HepG2 (cell line): Measurements from ENCODE around the gene LRRC45. TPM values are rescaled to one million over a fixed set of nuclear protein-coding genes. Genes with fewer than 3 reads are reported as not detected.

Experiments
- ARHGAP35 ChIP-seq: sonication (generic); formaldehyde crosslinking; IDR thresholded peaks from 2 replicates; pipeline ENCODE4 v1.9.0; 2022; ENCODE audit warnings: mild to moderate bottlenecking, inconsistent platforms, moderate library complexity, missing genetic modification reagents, borderline replicate concordance
- CHD4 ChIP-seq: fragments of 200-600 bp; sonication (generic); IDR thresholded peaks from 2 replicates; pipeline ENCODE4 v1.7.0; 2017; ENCODE audit warnings: mild to moderate bottlenecking, low read length, borderline replicate concordance
- FOXK1 ChIP-seq: sonication (generic); formaldehyde crosslinking; IDR thresholded peaks from 2 replicates; pipeline ENCODE4 v1.4.0; 2020; ENCODE audit warnings: low read depth, missing genetic modification reagents, borderline replicate concordance
- HHEX ChIP-seq: IDR thresholded peaks from 2 replicates; pipeline ENCODE4 v1.6.1; 2016; ENCODE audit warnings: control low read depth
- HNRNPL ChIP-seq: fragments of 200-400 bp; formaldehyde crosslinking; IDR thresholded peaks from 2 replicates; pipeline ENCODE4 v1.6.1; 2017; ENCODE audit warnings: mild to moderate bottlenecking, low read depth, low read length
- JUNB ChIP-seq: sonication (generic); formaldehyde crosslinking; IDR thresholded peaks from 2 replicates; pipeline ENCODE4 v1.8.0; 2022; ENCODE audit warnings: missing genetic modification reagents, mild to moderate bottlenecking, borderline replicate concordance
- NCOA2 ChIP-seq: sonication (generic); formaldehyde crosslinking; IDR thresholded peaks from 2 replicates; pipeline ENCODE4 v1.8.0; 2022; ENCODE audit warnings: inconsistent platforms
- NCOR1 ChIP-seq: fragments of 200-600 bp; sonication (generic); IDR thresholded peaks from 2 replicates; pipeline ENCODE4 v1.7.0; 2017; ENCODE audit warnings: antibody characterized with exemption, low read length, borderline replicate concordance
- NPAS2 ChIP-seq: sonication (generic); formaldehyde crosslinking; IDR thresholded peaks from 2 replicates; pipeline ENCODE4 v1.8.0; 2022; ENCODE audit warnings: mild to moderate bottlenecking, missing genetic modification reagents, borderline replicate concordance
- PHF21A ChIP-seq: sonication (generic); formaldehyde crosslinking; IDR thresholded peaks from 2 replicates; pipeline ENCODE4 v1.5.0; 2020; ENCODE audit warnings: mild to moderate bottlenecking, missing genetic modification reagents
- POGZ ChIP-seq: sonication (generic); formaldehyde crosslinking; IDR thresholded peaks from 2 replicates; pipeline ENCODE4 v1.4.0; 2020; ENCODE audit warnings: mild to moderate bottlenecking, missing genetic modification reagents
- RAD21 ChIP-seq: fragments of 450-650 bp; formaldehyde crosslinking; IDR thresholded peaks from 2 replicates; pipeline ENCODE4 v1.5.0; 2020; ENCODE audit warnings: mild to moderate bottlenecking
- SPEN ChIP-seq: sonication (generic); formaldehyde crosslinking; IDR thresholded peaks from 2 replicates; pipeline ENCODE4 v1.5.1; 2020; ENCODE audit warnings: low read depth, mild to moderate bottlenecking, missing genetic modification reagents
- SRSF1 ChIP-seq: fragments of 200-400 bp; formaldehyde crosslinking; optimal IDR thresholded peaks from 2 replicates; pipeline ENCODE3; 2017; ENCODE audit warnings: mild to moderate bottlenecking, low read depth, low read length, moderate library complexity
- TCF7L2 ChIP-seq: IDR thresholded peaks from 2 replicates; pipeline ENCODE4 v1.6.1; 2011; ENCODE audit warnings: mild to moderate bottlenecking, low read depth, low read length, moderate library complexity
- TERF1 ChIP-seq: sonication (generic); formaldehyde crosslinking; IDR thresholded peaks from 2 replicates; pipeline ENCODE4 v1.8.0; 2022; ENCODE audit warnings: mild to moderate bottlenecking, missing genetic modification reagents, moderate library complexity
- ZBTB14 ChIP-seq: sonication (generic); formaldehyde crosslinking; IDR thresholded peaks from 2 replicates; pipeline ENCODE4 v1.4.0; 2020; ENCODE audit warnings: missing genetic modification reagents
- ZBTB49 ChIP-seq: sonication (generic); formaldehyde crosslinking; IDR thresholded peaks from 2 replicates; pipeline ENCODE4 v1.4.0; 2020; ENCODE audit warnings: missing genetic modification reagents, borderline replicate concordance
- ZC3H4 ChIP-seq: sonication (generic); formaldehyde crosslinking; IDR thresholded peaks from 2 replicates; pipeline ENCODE4 v1.4.0; 2020; ENCODE audit warnings: missing genetic modification reagents, borderline replicate concordance
- ZFP1 ChIP-seq: IDR thresholded peaks from 2 replicates; pipeline ENCODE4 v1.6.1; 2016
- ZFP36L1 ChIP-seq: sonication (generic); formaldehyde crosslinking; IDR thresholded peaks from 2 replicates; pipeline ENCODE4 v1.8.0; 2022; ENCODE audit warnings: mild to moderate bottlenecking, missing genetic modification reagents, moderate library complexity
- ZNF138 ChIP-seq: sonication (generic); formaldehyde crosslinking; IDR thresholded peaks from 2 replicates; pipeline ENCODE4 v1.5.0; 2020; ENCODE audit warnings: mild to moderate bottlenecking, low read depth, missing genetic modification reagents
- ZNF549 ChIP-seq: sonication (generic); formaldehyde crosslinking; IDR thresholded peaks from 2 replicates; pipeline ENCODE4 v1.5.0; 2020; ENCODE audit warnings: missing genetic modification reagents
- ZNF570 ChIP-seq: sonication (generic); formaldehyde crosslinking; IDR thresholded peaks from 2 replicates; pipeline ENCODE4 v1.4.0; 2020; ENCODE audit warnings: mild to moderate bottlenecking, missing genetic modification reagents, borderline replicate concordance
- ZNF597 ChIP-seq: sonication (generic); formaldehyde crosslinking; IDR thresholded peaks from 2 replicates; pipeline ENCODE4 v1.5.0; 2020; ENCODE audit warnings: missing genetic modification reagents
- ZNF746 ChIP-seq: sonication (generic); formaldehyde crosslinking; IDR thresholded peaks from 2 replicates; pipeline ENCODE4 v1.8.0; 2022; ENCODE audit warnings: mild to moderate bottlenecking, missing genetic modification reagents
- ZNF768 ChIP-seq: sonication (generic); formaldehyde crosslinking; IDR thresholded peaks from 2 replicates; pipeline ENCODE4 v1.4.0; 2020; ENCODE audit warnings: missing genetic modification reagents
- ZNF878 ChIP-seq: sonication (generic); formaldehyde crosslinking; IDR thresholded peaks from 2 replicates; pipeline ENCODE4 v1.8.1; 2023; ENCODE audit warnings: mild to moderate bottlenecking, missing genetic modification reagents, moderate library complexity
- polyA plus RNA-seq, 8 experiments: library from polyadenylated mRNA; depleted of rRNA in 3 of 8; stranded (reverse) in 7 of 8; unstranded in 1 of 8; fragments of >200 nt; fragmentation: Illumina TruSeq in 4 of 8; extraction: Trizol in 4 of 8; gene quantifications; 2 replicates each; pipeline versions ENCODE4 v1.2.1 to v1.2.3, GENCODE V29; 2011 to 2016; ENCODE audit warnings: low read depth in 4 of 8, missing spikeins in 1 of 8, mixed read lengths in 1 of 8; ENCODE audit not compliant: insufficient read depth in 1 of 8
- total RNA-seq, 5 experiments: library from RNA; depleted of rRNA; stranded (reverse); fragments of >200 nt; fragmentation: Illumina TruSeq; extraction: Trizol; gene quantifications; 2 replicates each; pipeline ENCODE4 v1.2.3, GENCODE V29; 2016; ENCODE audit warnings: low read depth in 1 of 5

The LRRC45 gene
- total and polyA plus RNA-seq, 2 of the 13 experiments (the other 11 are each of a cell fraction or from before 2014, with no cell fraction given) = 11.6 to 48.1 TPM

- TF ChIP-seq ZNF597 (CRISPR knock-in tag) (no peak), ZFP36L1 (CRISPR knock-in tag) (peak; percentile 47; the same call in 1 of the 2 replicates), RAD21 (no peak), CHD4 (no peak), NPAS2 (CRISPR knock-in tag) (no peak), ZBTB49 (CRISPR knock-in tag) (no peak), HHEX (CRISPR knock-in tag) (no peak), ZNF878 (CRISPR knock-in tag) (no peak), ZNF746 (no peak), ZNF768 (CRISPR knock-in tag) (no peak), NCOA2 (CRISPR knock-in tag) (no peak), ARHGAP35 (no peak), ZC3H4 (CRISPR knock-in tag) (no peak), ZBTB14 (CRISPR knock-in tag) (no peak), TERF1 (no peak), SRSF1 (no peak), ZFP1 (CRISPR knock-in tag) (no peak), FOXK1 (0 out of 2 replicates have a peak, but pooled peaks have one; percentile 47), ZNF570 (CRISPR knock-in tag) (no peak), HNRNPL (no peak), POGZ (CRISPR knock-in tag) (no peak), NCOR1 (no peak), PHF21A (CRISPR knock-in tag) (no peak; the same call in 1 of the 2 replicates), ZNF549 (no peak), JUNB (CRISPR knock-in tag) (no peak), TCF7L2 (no peak), ZNF138 (0 out of 2 replicates have a peak, but pooled peaks have one; percentile 39), SPEN (CRISPR knock-in tag) (peak; percentile 13; the same call in 1 of the 2 replicates)
Observed at GRCh38 chr17:82022981-82023446, at the start of gene LRRC45 (continued).
